HepG2 (cell line): ENCODE data around the gene ALG11. TPM values are rescaled to one million over a fixed set of nuclear protein-coding genes. Genes with fewer than 3 reads are reported as not detected.
A peak's percentile ranks its signal among the peaks of the same experiment; 100 is the strongest.

ENCODE experiments used
- CENPT ChIP-seq: sonication (generic); formaldehyde crosslinking; IDR thresholded peaks from 2 replicates; pipeline ENCODE4 v1.8.0; 2022; ENCODE audit warnings: low read depth, mild to moderate bottlenecking, moderate library complexity, missing genetic modification reagents
- DR1 ChIP-seq: sonication (generic); formaldehyde crosslinking; IDR thresholded peaks from 2 replicates; pipeline ENCODE4 v1.8.0; 2021; ENCODE audit warnings: mild to moderate bottlenecking, missing genetic modification reagents, inconsistent platforms
- GATAD1 ChIP-seq: IDR thresholded peaks from 2 replicates; pipeline ENCODE4 v1.6.1; 2016; ENCODE audit warnings: missing genetic modification reagents, missing compliant biosample characterization
- MIXL1 ChIP-seq: IDR thresholded peaks from 2 replicates; pipeline ENCODE4 v1.6.1; 2016
- NCOA2 ChIP-seq: sonication (generic); formaldehyde crosslinking; IDR thresholded peaks from 2 replicates; pipeline ENCODE4 v1.8.0; 2022; ENCODE audit warnings: inconsistent platforms
- NFKBIZ ChIP-seq: IDR thresholded peaks from 2 replicates; pipeline ENCODE4 v1.6.1; 2018; ENCODE audit warnings: missing genetic modification reagents, missing compliant biosample characterization
- NFYB ChIP-seq: sonication (generic); formaldehyde crosslinking; IDR thresholded peaks from 2 replicates; pipeline ENCODE4 v1.4.0; 2020; ENCODE audit warnings: missing genetic modification reagents
- PITX1 ChIP-seq: sonication (generic); formaldehyde crosslinking; IDR thresholded peaks from 2 replicates; pipeline ENCODE4 v1.5.1; 2020; ENCODE audit warnings: mild to moderate bottlenecking, missing genetic modification reagents
- TEAD3 ChIP-seq: optimal IDR thresholded peaks from 2 replicates; pipeline ENCODE3; 2016; ENCODE audit warnings: borderline replicate concordance
- polyA plus RNA-seq, 8 experiments: library from polyadenylated mRNA; depleted of rRNA in 3 of 8; stranded (reverse) in 7 of 8; unstranded in 1 of 8; fragments of >200 nt; fragmentation: Illumina TruSeq in 4 of 8; extraction: Trizol in 4 of 8; gene quantifications; 2 replicates each; pipeline versions ENCODE4 v1.2.1 to v1.2.3, GENCODE V29; 2011 to 2016; ENCODE audit warnings: low read depth in 4 of 8, missing spikeins in 1 of 8, mixed read lengths in 1 of 8; ENCODE audit not compliant: insufficient read depth in 1 of 8
- total RNA-seq, 5 experiments: library from RNA; depleted of rRNA; stranded (reverse); fragments of >200 nt; fragmentation: Illumina TruSeq; extraction: Trizol; gene quantifications; 2 replicates each; pipeline ENCODE4 v1.2.3, GENCODE V29; 2016; ENCODE audit warnings: low read depth in 1 of 5
- TF ChIP-seq, protein P1 (sequence below): sonication (generic); formaldehyde crosslinking; IDR thresholded peaks from 2 replicates; pipeline ENCODE4 v1.5.0; 2020; ENCODE audit warnings: mild to moderate bottlenecking, missing genetic modification reagents, borderline replicate concordance
- TF ChIP-seq, protein P2 (sequence below): sonication (generic); formaldehyde crosslinking; IDR thresholded peaks from 2 replicates; pipeline ENCODE4 v1.4.0; 2020; ENCODE audit warnings: missing genetic modification reagents
- TF ChIP-seq, protein P3 (sequence below): sonication (generic); formaldehyde crosslinking; IDR thresholded peaks from 2 replicates; pipeline ENCODE4 v1.4.0; 2020; ENCODE audit warnings: missing genetic modification reagents, borderline replicate concordance
- TF ChIP-seq, protein P4 (sequence below): sonication (generic); formaldehyde crosslinking; IDR thresholded peaks from 2 replicates; pipeline ENCODE4 v1.4.0; 2020; ENCODE audit warnings: mild to moderate bottlenecking, missing genetic modification reagents, borderline replicate concordance
- TF ChIP-seq, protein P5 (sequence below): sonication (generic); formaldehyde crosslinking; IDR thresholded peaks from 2 replicates; pipeline ENCODE4 v1.8.1; 2023; ENCODE audit warnings: mild to moderate bottlenecking, missing genetic modification reagents, borderline replicate concordance

Gene ALG11
- total and polyA plus RNA-seq, 2 of the 13 experiments (the other 11 are each of a cell fraction or from before 2014, with no cell fraction given): 14.7 to 27.9 TPM

DNA sequence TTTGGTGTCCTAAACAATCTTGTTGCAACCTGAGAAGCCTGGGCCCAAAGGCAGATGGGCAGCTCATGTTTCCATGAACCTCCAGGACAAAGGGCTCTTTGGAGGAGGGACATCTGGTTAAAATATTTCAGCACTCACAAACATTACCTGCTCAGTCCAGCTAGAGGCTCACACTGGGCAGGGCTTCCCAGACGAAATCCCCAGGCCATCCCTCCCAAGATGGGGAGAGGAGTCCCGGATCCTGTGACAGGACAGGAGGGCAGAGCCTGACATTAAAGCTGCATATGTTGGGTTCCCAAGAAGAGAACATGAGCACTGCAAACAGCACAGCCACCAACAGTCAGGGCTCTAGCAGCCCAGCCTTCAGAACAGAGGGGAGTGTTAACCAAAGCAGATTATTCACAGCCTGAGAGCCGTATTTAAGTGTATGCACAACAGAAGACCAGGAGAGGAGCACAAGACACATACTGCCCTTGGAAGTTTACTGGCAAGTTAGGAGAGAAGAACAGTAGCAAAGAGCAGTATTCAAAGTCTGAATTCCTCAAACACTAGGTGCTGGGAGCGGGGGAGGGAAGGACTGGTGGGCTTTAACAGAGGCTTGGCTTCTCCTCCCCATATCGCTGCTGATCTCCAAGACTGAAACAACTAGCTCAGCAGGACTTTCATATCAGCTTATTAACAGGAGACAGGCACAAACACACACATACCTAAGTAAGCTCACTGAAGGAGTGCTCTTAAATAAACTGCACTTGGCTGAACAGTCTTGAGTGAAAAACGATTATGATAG is 13.3 kb upstream of the ALG11 start (continued):
- TF ChIP-seq, protein P1, sequence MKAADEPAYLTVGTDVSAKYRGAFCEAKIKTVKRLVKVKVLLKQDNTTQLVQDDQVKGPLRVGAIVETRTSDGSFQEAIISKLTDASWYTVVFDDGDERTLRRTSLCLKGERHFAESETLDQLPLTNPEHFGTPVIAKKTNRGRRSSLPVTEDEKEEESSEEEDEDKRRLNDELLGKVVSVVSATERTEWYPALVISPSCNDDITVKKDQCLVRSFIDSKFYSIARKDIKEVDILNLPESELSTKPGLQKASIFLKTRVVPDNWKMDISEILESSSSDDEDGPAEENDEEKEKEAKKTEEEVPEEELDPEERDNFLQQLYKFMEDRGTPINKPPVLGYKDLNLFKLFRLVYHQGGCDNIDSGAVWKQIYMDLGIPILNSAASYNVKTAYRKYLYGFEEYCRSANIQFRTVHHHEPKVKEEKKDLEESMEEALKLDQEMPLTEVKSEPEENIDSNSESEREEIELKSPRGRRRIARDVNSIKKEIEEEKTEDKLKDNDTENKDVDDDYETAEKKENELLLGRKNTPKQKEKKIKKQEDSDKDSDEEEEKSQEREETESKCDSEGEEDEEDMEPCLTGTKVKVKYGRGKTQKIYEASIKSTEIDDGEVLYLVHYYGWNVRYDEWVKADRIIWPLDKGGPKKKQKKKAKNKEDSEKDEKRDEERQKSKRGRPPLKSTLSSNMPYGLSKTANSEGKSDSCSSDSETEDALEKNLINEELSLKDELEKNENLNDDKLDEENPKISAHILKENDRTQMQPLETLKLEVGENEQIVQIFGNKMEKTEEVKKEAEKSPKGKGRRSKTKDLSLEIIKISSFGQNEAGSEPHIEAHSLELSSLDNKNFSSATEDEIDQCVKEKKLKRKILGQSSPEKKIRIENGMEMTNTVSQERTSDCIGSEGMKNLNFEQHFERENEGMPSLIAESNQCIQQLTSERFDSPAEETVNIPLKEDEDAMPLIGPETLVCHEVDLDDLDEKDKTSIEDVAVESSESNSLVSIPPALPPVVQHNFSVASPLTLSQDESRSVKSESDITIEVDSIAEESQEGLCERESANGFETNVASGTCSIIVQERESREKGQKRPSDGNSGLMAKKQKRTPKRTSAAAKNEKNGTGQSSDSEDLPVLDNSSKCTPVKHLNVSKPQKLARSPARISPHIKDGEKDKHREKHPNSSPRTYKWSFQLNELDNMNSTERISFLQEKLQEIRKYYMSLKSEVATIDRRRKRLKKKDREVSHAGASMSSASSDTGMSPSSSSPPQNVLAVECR (CRISPR knock-in tag): no peak; the same call in 1 of the 2 replicates
- TF ChIP-seq, protein P2, sequence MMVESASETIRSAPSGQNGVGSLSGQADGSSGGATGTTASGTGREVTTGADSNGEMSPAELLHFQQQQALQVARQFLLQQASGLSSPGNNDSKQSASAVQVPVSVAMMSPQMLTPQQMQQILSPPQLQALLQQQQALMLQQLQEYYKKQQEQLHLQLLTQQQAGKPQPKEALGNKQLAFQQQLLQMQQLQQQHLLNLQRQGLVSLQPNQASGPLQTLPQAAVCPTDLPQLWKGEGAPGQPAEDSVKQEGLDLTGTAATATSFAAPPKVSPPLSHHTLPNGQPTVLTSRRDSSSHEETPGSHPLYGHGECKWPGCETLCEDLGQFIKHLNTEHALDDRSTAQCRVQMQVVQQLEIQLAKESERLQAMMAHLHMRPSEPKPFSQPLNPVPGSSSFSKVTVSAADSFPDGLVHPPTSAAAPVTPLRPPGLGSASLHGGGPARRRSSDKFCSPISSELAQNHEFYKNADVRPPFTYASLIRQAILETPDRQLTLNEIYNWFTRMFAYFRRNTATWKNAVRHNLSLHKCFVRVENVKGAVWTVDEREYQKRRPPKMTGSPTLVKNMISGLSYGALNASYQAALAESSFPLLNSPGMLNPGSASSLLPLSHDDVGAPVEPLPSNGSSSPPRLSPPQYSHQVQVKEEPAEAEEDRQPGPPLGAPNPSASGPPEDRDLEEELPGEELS: peak; percentile 58; the same call in 1 of the 2 replicates
- TF ChIP-seq, protein P3, sequence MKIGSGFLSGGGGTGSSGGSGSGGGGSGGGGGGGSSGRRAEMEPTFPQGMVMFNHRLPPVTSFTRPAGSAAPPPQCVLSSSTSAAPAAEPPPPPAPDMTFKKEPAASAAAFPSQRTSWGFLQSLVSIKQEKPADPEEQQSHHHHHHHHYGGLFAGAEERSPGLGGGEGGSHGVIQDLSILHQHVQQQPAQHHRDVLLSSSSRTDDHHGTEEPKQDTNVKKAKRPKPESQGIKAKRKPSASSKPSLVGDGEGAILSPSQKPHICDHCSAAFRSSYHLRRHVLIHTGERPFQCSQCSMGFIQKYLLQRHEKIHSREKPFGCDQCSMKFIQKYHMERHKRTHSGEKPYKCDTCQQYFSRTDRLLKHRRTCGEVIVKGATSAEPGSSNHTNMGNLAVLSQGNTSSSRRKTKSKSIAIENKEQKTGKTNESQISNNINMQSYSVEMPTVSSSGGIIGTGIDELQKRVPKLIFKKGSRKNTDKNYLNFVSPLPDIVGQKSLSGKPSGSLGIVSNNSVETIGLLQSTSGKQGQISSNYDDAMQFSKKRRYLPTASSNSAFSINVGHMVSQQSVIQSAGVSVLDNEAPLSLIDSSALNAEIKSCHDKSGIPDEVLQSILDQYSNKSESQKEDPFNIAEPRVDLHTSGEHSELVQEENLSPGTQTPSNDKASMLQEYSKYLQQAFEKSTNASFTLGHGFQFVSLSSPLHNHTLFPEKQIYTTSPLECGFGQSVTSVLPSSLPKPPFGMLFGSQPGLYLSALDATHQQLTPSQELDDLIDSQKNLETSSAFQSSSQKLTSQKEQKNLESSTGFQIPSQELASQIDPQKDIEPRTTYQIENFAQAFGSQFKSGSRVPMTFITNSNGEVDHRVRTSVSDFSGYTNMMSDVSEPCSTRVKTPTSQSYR (CRISPR knock-in tag): peak; percentile 60; the same call in 1 of the 2 replicates
- TF ChIP-seq, protein P4, sequence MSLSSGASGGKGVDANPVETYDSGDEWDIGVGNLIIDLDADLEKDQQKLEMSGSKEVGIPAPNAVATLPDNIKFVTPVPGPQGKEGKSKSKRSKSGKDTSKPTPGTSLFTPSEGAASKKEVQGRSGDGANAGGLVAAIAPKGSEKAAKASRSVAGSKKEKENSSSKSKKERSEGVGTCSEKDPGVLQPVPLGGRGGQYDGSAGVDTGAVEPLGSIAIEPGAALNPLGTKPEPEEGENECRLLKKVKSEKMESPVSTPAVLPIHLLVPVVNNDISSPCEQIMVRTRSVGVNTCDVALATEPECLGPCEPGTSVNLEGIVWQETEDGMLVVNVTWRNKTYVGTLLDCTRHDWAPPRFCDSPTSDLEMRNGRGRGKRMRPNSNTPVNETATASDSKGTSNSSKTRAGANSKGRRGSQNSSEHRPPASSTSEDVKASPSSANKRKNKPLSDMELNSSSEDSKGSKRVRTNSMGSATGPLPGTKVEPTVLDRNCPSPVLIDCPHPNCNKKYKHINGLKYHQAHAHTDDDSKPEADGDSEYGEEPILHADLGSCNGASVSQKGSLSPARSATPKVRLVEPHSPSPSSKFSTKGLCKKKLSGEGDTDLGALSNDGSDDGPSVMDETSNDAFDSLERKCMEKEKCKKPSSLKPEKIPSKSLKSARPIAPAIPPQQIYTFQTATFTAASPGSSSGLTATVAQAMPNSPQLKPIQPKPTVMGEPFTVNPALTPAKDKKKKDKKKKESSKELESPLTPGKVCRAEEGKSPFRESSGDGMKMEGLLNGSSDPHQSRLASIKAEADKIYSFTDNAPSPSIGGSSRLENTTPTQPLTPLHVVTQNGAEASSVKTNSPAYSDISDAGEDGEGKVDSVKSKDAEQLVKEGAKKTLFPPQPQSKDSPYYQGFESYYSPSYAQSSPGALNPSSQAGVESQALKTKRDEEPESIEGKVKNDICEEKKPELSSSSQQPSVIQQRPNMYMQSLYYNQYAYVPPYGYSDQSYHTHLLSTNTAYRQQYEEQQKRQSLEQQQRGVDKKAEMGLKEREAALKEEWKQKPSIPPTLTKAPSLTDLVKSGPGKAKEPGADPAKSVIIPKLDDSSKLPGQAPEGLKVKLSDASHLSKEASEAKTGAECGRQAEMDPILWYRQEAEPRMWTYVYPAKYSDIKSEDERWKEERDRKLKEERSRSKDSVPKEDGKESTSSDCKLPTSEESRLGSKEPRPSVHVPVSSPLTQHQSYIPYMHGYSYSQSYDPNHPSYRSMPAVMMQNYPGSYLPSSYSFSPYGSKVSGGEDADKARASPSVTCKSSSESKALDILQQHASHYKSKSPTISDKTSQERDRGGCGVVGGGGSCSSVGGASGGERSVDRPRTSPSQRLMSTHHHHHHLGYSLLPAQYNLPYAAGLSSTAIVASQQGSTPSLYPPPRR: 0 out of 2 replicates have a peak, but pooled peaks have one; percentile 6
- TF ChIP-seq GATAD1 (CRISPR knock-in tag) (no peak), DR1 (CRISPR knock-in tag) (peak; percentile 32; the same call in 1 of the 2 replicates), TEAD3 (CRISPR knock-in tag) (peak; percentile 18), PITX1 (CRISPR knock-in tag) (peak; percentile 33; the same call in 1 of the 2 replicates), NCOA2 (CRISPR knock-in tag) (peak; percentile 33; the same call in 1 of the 2 replicates), MIXL1 (CRISPR knock-in tag) (peak; percentile 33; the same call in 1 of the 2 replicates), CENPT (CRISPR knock-in tag) (no peak), NFKBIZ (CRISPR knock-in tag) (peak; percentile 43; the same call in 1 of the 2 replicates), NFYB (CRISPR knock-in tag) (no peak)
- TF ChIP-seq, protein P5, sequence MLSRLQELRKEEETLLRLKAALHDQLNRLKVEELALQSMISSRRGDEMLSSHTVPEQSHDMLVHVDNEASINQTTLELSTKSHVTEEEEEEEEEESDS (CRISPR knock-in tag): no peak
